Sigmoid colon (tissue), 7 donors: ENCODE data around the gene ADAMTS14. TPM values are rescaled to one million over a fixed set of nuclear protein-coding genes. Genes with fewer than 3 reads are reported as not detected.

ENCODE experiments used
- DNase-seq: peaks from one replicate; pipeline ENCODE4 v3.0.0-alpha.2; 2019
- H3K27ac ChIP-seq, 4 donors: fragments of 200-600 bp; sonication (generic); one replicate each; pipeline ENCODE4 v1.5.1; 2016 to 2019; ENCODE audit warnings: mild to moderate bottlenecking in 1 of 4
- H3K27me3 ChIP-seq, 3 donors: fragments of 200-600 bp; sonication (generic); one replicate each; pipeline ENCODE4 v1.5.1; 2019; ENCODE audit warnings: mild to moderate bottlenecking in 1 of 3
- H3K36me3 ChIP-seq, 4 donors: fragments of 200-600 bp; sonication (generic); one replicate each; pipeline ENCODE4 v1.5.1; 2016 to 2019
- H3K4me1 ChIP-seq, 4 donors: fragments of 200-600 bp; sonication (generic); one replicate each; pipeline ENCODE4 v1.5.1; 2017 to 2019
- H3K4me3 ChIP-seq, 4 donors: fragments of 200-600 bp; sonication (generic); one replicate each; pipeline ENCODE4 v1.5.1; 2017 to 2019; ENCODE audit warnings: mild to moderate bottlenecking in 2 of 4, moderate library complexity in 1 of 4
- H3K9me3 ChIP-seq, 4 donors: fragments of 200-600 bp in 3 of 4; sonication (generic) in 3 of 4; one replicate each; pipeline versions ENCODE4 v1.5.1 to v1.6.1; 2013 to 2019
- CTCF ChIP-seq, 4 experiments: fragments of 450-650 bp in 3 of 4; fragments of 200-600 bp in 1 of 4; IDR thresholded peaks; one replicate each; pipeline ENCODE4 v1.5.1; 2016 to 2019; ENCODE audit warnings: antibody characterized with exemption in 4 of 4, mild to moderate bottlenecking in 3 of 4, moderate library complexity in 2 of 4
- EP300 ChIP-seq, 4 donors: sonication (generic); formaldehyde crosslinking; IDR thresholded peaks; one replicate each; pipeline ENCODE4 v1.6.1; 2017; ENCODE audit warnings: antibody characterized with exemption in 4 of 4
- POLR2A ChIP-seq, 2 donors: fragments of 450-650 bp; IDR thresholded peaks; one replicate each; pipeline ENCODE4 v1.6.1; 2016; ENCODE audit warnings: antibody characterized with exemption in 2 of 2, mild to moderate bottlenecking in 2 of 2, moderate library complexity in 2 of 2
- POLR2AphosphoS5 ChIP-seq, 4 donors: sonication (generic); formaldehyde crosslinking; IDR thresholded peaks; one replicate each; pipeline ENCODE4 v1.6.1; 2017; ENCODE audit warnings: antibody characterized with exemption in 4 of 4
- WGBS, 2 donors: extraction: QIAGEN DNeasy Blood & Tissue Kit; methylation state at CpG; one replicate each; pipeline ENCODE4 v1.1.7; 2013; 5-methylcytosine and 5-hydroxymethylcytosine counted together
- intact Hi-C: fragments of 100-400 bp; cut with DNase I; formaldehyde crosslinking; loops from one replicate; pipeline ENCODE4 v1.15.1; 2023
- polyA plus RNA-seq, 3 donors: library from polyadenylated mRNA; stranded (reverse); fragments of 200-250 nt; gene quantifications; one replicate each; pipeline ENCODE4 v1.2.3, GENCODE V29; 2013
- total RNA-seq, 4 donors: library from RNA; depleted of rRNA; stranded (reverse); fragments of >200 nt; gene quantifications; one replicate each; pipeline ENCODE4 v1.1.0, GENCODE V29; 2016
- donor health status: healthy with polysubstance abuse.
- donor health status: Bipolar disorder and iron deficiency.
- donor health status: healthy.

The ADAMTS14 gene
- total and polyA plus RNA-seq, 7 donors, result under 0.01 to 1.1 (median 0.50) TPM; not detected in 1

GRCh38 chr10:70779511-70780369 lies 107.4 kb downstream of the ADAMTS14 start:
- Histone ChIP-seq H3K27ac (no peak overlapping the region), H3K4me1 (no peaks in the 10 kb centered on the region), H3K36me3 (no peaks in the 10 kb centered on the region), H3K27me3 (no peaks in the 10 kb centered on the region), H3K9me3 (no peaks in the 10 kb centered on the region), H3K4me3 (no peak overlapping the region)
- intact Hi-C loops, result no loop called here
- WGBS, 2 donors, result 51 to 80% methylated on average over 16 of the region's 16 CpGs
- no peak for DNase-seq
- TF ChIP-seq POLR2A (IDR thresholded peaks at IDR 0.05) (no peak), CTCF (IDR thresholded peaks at IDR 0.05) (no peak), EP300 (IDR thresholded peaks at IDR 0.05) (no peak)

GRCh38 chr10:70780370-70780760 lies 108.1 kb downstream of the ADAMTS14 start:
- TF ChIP-seq POLR2AphosphoS5 (IDR thresholded peaks at IDR 0.05), result no peak
- TF ChIP-seq POLR2A (IDR thresholded peaks at IDR 0.05), result no peak
- TF ChIP-seq EP300 (IDR thresholded peaks at IDR 0.05), result no peak
- TF ChIP-seq CTCF (IDR thresholded peaks at IDR 0.05), result no peak
- H3K4me3 ChIP-seq, result no peak overlapping the region
- H3K9me3 ChIP-seq, result no peaks in the 10 kb centered on the region
- intact Hi-C loops, result no loop called here
- no peak overlapping the region for H3K27ac ChIP-seq
- H3K4me1 ChIP-seq, result no peaks in the 10 kb centered on the region
- 85 to 91% methylated on average over 9 of the region's 9 CpGs for WGBS, 2 donors
- no peaks in the 10 kb centered on the region for H3K27me3 ChIP-seq
- no peaks in the 10 kb centered on the region for H3K36me3 ChIP-seq
- no peak for DNase-seq

GRCh38 chr10:70780772-70781171 lies 108.5 kb downstream of the ADAMTS14 start:
- TF ChIP-seq POLR2A (IDR thresholded peaks at IDR 0.05), result no peak
- TF ChIP-seq CTCF (IDR thresholded peaks at IDR 0.05), result no peak
- TF ChIP-seq EP300 (IDR thresholded peaks at IDR 0.05), result no peak
- no peaks in the 10 kb centered on the region for H3K9me3 ChIP-seq
- intact Hi-C loops, result no loop called here
- 93% methylated on average over 4 of the region's 4 CpGs for WGBS, 2 donors
- no peaks in the 10 kb centered on the region for H3K36me3 ChIP-seq
- no peaks in the 10 kb centered on the region for H3K4me1 ChIP-seq
- no peak overlapping the region for H3K27ac ChIP-seq
- no peak overlapping the region for H3K4me3 ChIP-seq
- H3K27me3 ChIP-seq, result no peaks in the 10 kb centered on the region
- DNase-seq, result no peak

GRCh38 chr10:70781461-70782051 lies 109.2 kb downstream of the ADAMTS14 start:
- Histone ChIP-seq H3K4me3 (no peak overlapping the region), H3K27me3 (no peaks in the 10 kb centered on the region), H3K36me3 (no peaks in the 10 kb centered on the region), H3K4me1 (no peaks in the 10 kb centered on the region), H3K9me3 (no peaks in the 10 kb centered on the region), H3K27ac (no peak overlapping the region)
- 93 to 96% methylated on average over 8 of the region's 8 CpGs for WGBS, 2 donors
- intact Hi-C loops, result no loop called here
- no peak for TF ChIP-seq POLR2A (IDR thresholded peaks at IDR 0.05)
- DNase-seq, result no peak

GRCh38 chr10:70782086-70782745 lies 109.9 kb downstream of the ADAMTS14 start:
- intact Hi-C loops, result no loop called here
- WGBS, 2 donors, result 70 to 82% methylated on average over 4 of the region's 4 CpGs
- H3K36me3 ChIP-seq, result no peaks in the 10 kb centered on the region
- no peaks in the 10 kb centered on the region for H3K9me3 ChIP-seq
- H3K27ac ChIP-seq, result no peak overlapping the region
- no peaks in the 10 kb centered on the region for H3K27me3 ChIP-seq
- DNase-seq, result no peak
- no peak overlapping the region for H3K4me3 ChIP-seq
- H3K4me1 ChIP-seq, result no peaks in the 10 kb centered on the region
- TF ChIP-seq CTCF (IDR thresholded peaks at IDR 0.05), result no peak
- no peak for TF ChIP-seq POLR2A (IDR thresholded peaks at IDR 0.05)
- TF ChIP-seq POLR2AphosphoS5 (IDR thresholded peaks at IDR 0.05), result no peak
- TF ChIP-seq EP300 (IDR thresholded peaks at IDR 0.05), result no peak
